ENCODE measurements around the gene CYB561D1.

The CYB561D1 gene

DNA sequence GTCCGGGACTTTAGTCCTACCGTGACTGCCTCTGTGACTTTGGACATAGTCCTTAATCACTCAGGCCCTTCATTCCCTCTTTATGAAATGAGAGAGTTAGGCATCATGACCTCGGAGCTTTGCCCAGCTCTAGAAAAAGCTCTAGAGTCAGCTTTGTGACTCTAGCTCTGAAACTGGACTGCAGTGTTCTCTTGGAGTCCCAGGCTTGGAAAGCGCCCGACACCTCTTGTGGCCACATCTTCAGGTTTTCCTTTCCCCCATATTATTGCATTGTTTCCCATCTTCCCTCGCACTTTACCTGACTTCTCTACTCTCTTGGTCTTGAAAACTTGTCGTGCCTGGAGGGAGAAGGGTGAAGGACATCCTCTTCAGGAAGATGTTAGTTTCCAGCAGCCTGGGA lies 28.1 kb downstream of the CYB561D1 start:
- H3K4me3 ChIP-seq (replicated peaks; ENCODE audit: insufficient read depth, low read length): no peak overlapping the region
- H3K27me3 ChIP-seq (ENCODE audit: insufficient read depth, poor library complexity, severe bottlenecking): no peaks in the 10 kb centered on the region
- no peak for DNase-seq (ENCODE audit: low read depth in 1 of 2, low spot score in 1 of 2)
- H3K27ac ChIP-seq (replicated peaks): no peak overlapping the region
- TF ChIP-seq, protein P1, sequence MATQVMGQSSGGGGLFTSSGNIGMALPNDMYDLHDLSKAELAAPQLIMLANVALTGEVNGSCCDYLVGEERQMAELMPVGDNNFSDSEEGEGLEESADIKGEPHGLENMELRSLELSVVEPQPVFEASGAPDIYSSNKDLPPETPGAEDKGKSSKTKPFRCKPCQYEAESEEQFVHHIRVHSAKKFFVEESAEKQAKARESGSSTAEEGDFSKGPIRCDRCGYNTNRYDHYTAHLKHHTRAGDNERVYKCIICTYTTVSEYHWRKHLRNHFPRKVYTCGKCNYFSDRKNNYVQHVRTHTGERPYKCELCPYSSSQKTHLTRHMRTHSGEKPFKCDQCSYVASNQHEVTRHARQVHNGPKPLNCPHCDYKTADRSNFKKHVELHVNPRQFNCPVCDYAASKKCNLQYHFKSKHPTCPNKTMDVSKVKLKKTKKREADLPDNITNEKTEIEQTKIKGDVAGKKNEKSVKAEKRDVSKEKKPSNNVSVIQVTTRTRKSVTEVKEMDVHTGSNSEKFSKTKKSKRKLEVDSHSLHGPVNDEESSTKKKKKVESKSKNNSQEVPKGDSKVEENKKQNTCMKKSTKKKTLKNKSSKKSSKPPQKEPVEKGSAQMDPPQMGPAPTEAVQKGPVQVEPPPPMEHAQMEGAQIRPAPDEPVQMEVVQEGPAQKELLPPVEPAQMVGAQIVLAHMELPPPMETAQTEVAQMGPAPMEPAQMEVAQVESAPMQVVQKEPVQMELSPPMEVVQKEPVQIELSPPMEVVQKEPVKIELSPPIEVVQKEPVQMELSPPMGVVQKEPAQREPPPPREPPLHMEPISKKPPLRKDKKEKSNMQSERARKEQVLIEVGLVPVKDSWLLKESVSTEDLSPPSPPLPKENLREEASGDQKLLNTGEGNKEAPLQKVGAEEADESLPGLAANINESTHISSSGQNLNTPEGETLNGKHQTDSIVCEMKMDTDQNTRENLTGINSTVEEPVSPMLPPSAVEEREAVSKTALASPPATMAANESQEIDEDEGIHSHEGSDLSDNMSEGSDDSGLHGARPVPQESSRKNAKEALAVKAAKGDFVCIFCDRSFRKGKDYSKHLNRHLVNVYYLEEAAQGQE (IDR thresholded peaks at IDR 0.05; ENCODE audit: insufficient replicate concordance, low read depth): no peak
- TF ChIP-seq POLR2AphosphoS5 (IDR thresholded peaks at IDR 0.05; ENCODE audit: low read depth) (no peak), SPI1 (IDR thresholded peaks at IDR 0.05; ENCODE audit: borderline replicate concordance, low read depth) (no peak), GABPA (IDR thresholded peaks at IDR 0.05; ENCODE audit: low read depth) (no peak)
- TF ChIP-seq, protein P2, sequence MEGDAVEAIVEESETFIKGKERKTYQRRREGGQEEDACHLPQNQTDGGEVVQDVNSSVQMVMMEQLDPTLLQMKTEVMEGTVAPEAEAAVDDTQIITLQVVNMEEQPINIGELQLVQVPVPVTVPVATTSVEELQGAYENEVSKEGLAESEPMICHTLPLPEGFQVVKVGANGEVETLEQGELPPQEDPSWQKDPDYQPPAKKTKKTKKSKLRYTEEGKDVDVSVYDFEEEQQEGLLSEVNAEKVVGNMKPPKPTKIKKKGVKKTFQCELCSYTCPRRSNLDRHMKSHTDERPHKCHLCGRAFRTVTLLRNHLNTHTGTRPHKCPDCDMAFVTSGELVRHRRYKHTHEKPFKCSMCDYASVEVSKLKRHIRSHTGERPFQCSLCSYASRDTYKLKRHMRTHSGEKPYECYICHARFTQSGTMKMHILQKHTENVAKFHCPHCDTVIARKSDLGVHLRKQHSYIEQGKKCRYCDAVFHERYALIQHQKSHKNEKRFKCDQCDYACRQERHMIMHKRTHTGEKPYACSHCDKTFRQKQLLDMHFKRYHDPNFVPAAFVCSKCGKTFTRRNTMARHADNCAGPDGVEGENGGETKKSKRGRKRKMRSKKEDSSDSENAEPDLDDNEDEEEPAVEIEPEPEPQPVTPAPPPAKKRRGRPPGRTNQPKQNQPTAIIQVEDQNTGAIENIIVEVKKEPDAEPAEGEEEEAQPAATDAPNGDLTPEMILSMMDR (IDR thresholded peaks at IDR 0.05; ENCODE audit: insufficient read depth, low read length): no peak

DNA sequence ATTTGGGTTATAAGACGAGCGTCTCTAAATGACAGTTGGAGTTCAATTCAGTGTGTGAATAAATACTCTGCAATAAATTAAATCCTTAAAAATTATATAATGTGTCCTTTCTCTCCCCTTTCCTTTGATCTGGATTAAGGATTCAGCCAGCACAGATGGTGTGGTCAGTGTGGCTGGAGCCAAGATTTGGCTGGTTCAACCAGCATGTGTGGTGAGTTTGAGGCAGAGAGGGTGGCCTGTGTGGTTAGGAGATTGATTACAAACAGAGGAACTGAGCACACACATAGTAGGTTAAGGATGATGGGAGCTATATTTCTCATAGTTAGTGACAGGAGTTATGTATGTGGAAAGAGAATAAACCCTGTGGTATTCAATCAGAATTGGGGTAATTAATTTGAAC lies 29.8 kb downstream of the CYB561D1 start:
- no peak for DNase-seq (ENCODE audit: low read depth in 1 of 2, low spot score in 1 of 2)
- H3K27me3 ChIP-seq (ENCODE audit: insufficient read depth, poor library complexity, severe bottlenecking): no peaks in the 10 kb centered on the region
- H3K4me3 ChIP-seq (replicated peaks; ENCODE audit: insufficient read depth, low read length): no peak overlapping the region
- no peak overlapping the region for H3K27ac ChIP-seq (replicated peaks)
- TF ChIP-seq SPI1 (IDR thresholded peaks at IDR 0.05; ENCODE audit: borderline replicate concordance, low read depth) (no peak), POLR2AphosphoS5 (IDR thresholded peaks at IDR 0.05; ENCODE audit: low read depth) (no peak), GABPA (IDR thresholded peaks at IDR 0.05; ENCODE audit: low read depth) (no peak)
- TF ChIP-seq, protein P1 (IDR thresholded peaks at IDR 0.05; ENCODE audit: insufficient replicate concordance, low read depth): no peak
- TF ChIP-seq, protein P2 (IDR thresholded peaks at IDR 0.05; ENCODE audit: insufficient read depth, low read length): no peak

DNA sequence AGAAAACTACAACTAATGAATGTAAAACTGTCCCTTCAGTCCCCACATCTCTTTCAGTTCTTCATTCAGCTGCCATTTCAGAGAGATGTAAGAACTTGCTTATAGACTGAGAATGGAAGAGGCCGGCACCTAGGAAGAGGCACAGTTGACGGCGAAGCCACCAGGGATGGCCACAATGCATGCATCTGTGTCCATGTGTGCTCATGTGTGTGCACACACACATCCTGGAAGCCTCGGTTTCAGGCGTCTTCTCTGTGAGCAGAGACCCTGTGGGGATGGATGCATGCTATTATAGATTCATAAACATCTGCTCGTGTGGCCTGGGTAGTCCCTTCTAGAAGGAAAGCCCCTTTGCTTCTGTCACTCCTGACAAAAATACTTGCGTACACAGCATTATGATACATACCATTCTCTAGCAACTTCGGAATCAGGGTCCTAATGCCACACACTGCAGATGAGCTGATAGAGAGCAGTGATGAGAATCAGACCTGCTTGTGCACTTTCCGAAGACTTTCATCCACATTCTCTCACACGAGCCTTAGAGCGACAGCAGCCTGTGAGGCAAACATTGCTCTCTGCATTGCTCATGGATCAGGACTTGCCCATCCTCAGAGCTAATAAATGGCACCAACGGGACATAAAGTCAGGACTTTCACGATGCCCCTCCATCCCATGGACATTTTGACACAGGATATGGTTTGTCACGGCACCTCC lies 33.4 kb downstream of the CYB561D1 start:
- H3K27me3 ChIP-seq (ENCODE audit: insufficient read depth, poor library complexity, severe bottlenecking): no peaks in the 10 kb centered on the region
- H3K27ac ChIP-seq (replicated peaks): no peak overlapping the region
- TF ChIP-seq POLR2AphosphoS5 (IDR thresholded peaks at IDR 0.05; ENCODE audit: low read depth) (no peak), SPI1 (IDR thresholded peaks at IDR 0.05; ENCODE audit: borderline replicate concordance, low read depth) (no peak), GABPA (IDR thresholded peaks at IDR 0.05; ENCODE audit: low read depth) (no peak)
- TF ChIP-seq, protein P1 (IDR thresholded peaks at IDR 0.05; ENCODE audit: insufficient replicate concordance, low read depth): no peak
- TF ChIP-seq, protein P2 (IDR thresholded peaks at IDR 0.05; ENCODE audit: insufficient read depth, low read length): no peak
- DNase-seq (ENCODE audit: low read depth in 1 of 2, low spot score in 1 of 2): no peak
- H3K4me3 ChIP-seq (replicated peaks; ENCODE audit: insufficient read depth, low read length): no peak overlapping the region

Measured in HL-60 (cell line).